Measurements from ENCODE around the gene INAVA.

- no peak for TF ChIP-seq EZH2phosphoT487 (IDR thresholded peaks at IDR 0.05; ENCODE audit: borderline replicate concordance, low read length)
- TF ChIP-seq, protein P1, sequence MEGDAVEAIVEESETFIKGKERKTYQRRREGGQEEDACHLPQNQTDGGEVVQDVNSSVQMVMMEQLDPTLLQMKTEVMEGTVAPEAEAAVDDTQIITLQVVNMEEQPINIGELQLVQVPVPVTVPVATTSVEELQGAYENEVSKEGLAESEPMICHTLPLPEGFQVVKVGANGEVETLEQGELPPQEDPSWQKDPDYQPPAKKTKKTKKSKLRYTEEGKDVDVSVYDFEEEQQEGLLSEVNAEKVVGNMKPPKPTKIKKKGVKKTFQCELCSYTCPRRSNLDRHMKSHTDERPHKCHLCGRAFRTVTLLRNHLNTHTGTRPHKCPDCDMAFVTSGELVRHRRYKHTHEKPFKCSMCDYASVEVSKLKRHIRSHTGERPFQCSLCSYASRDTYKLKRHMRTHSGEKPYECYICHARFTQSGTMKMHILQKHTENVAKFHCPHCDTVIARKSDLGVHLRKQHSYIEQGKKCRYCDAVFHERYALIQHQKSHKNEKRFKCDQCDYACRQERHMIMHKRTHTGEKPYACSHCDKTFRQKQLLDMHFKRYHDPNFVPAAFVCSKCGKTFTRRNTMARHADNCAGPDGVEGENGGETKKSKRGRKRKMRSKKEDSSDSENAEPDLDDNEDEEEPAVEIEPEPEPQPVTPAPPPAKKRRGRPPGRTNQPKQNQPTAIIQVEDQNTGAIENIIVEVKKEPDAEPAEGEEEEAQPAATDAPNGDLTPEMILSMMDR (IDR thresholded peaks at IDR 0.05; ENCODE audit: low read depth, low read length, poor library complexity, severe bottlenecking): no peak
These were observed 31.8 kb upstream of the INAVA start for GRCh38 chr1:200862713-200863415.

Data from DOHH2 (cell line).